Lower leg skin (tissue), 4 donors: ENCODE results near the gene FRY. TPM values are rescaled to one million over a fixed set of nuclear protein-coding genes. Genes with fewer than 3 reads are reported as not detected.
A peak's percentile ranks its signal among the peaks of the same experiment; 100 is the strongest.

Experiments used
- DNase-seq, 2 donors: peaks; one replicate each; pipeline ENCODE4 v3.0.0-alpha.2; 2019; ENCODE audit warnings: low spot score in 2 of 2
- H3K4me3 ChIP-seq: fragments of 200-600 bp; sonication (generic); 2 replicates; pipeline ENCODE4 v1.5.1; 2017; ENCODE audit warnings: mild to moderate bottlenecking, low read depth; ENCODE audit not compliant: poor library complexity, severe bottlenecking
- CTCF ChIP-seq, 3 donors: fragments of 450-650 bp; IDR thresholded peaks; one replicate each; pipeline ENCODE4 v1.5.1; 2016; ENCODE audit warnings: antibody characterized with exemption in 3 of 3, mild to moderate bottlenecking in 3 of 3, moderate library complexity in 2 of 3
- POLR2A ChIP-seq, 2 donors: fragments of 450-650 bp; IDR thresholded peaks; one replicate each; pipeline ENCODE4 v1.6.1; 2016 to 2017; ENCODE audit warnings: antibody characterized with exemption in 2 of 2, mild to moderate bottlenecking in 1 of 2, moderate library complexity in 1 of 2
- WGBS, 2 donors: methylation state at CpG; one replicate each; pipeline ENCODE4 v1.1.5; 2018; 5-methylcytosine and 5-hydroxymethylcytosine counted together
- intact Hi-C: fragments of 100-400 bp; cut with DNase I; formaldehyde crosslinking; loops from one replicate; pipeline ENCODE4 v1.15.0; 2023; ENCODE audit warnings: low total_unique reads
- total RNA-seq, 4 donors: library from RNA; depleted of rRNA; stranded (reverse); fragments of >200 nt; gene quantifications; one replicate each; pipeline ENCODE4 v1.1.0, GENCODE V29; 2016

Gene FRY
- total RNA-seq, 4 donors from 2014 or later, result 24.9 to 39.6 (median 35.9) TPM

DNA sequence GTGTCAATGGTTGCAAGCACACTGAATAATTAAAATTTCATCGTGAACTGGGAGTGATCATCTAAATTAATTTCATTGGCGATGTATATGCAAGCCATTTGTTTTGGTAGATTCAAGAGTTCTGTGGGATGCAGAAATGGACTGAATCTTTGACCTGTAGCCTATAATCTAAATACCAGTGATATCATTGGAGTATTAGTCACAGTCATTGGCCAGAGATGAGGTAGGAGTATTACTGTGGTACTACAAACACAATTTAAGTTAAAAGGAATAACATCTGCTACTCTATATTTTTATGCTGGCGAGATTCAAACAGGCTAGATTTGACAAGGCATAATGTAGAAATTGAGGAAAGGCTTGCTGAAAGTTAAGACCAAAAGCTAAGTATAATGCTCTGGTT is 14.0 kb downstream of the FRY start:
- TF ChIP-seq CTCF (IDR thresholded peaks at IDR 0.05) (no peak), POLR2A (IDR thresholded peaks at IDR 0.05) (no peak)
- WGBS, 2 donors, result 93 to 95% methylated on average over 3 of the region's 3 CpGs
- H3K4me3 ChIP-seq, result no peak overlapping the region
- no peak for DNase-seq
- intact Hi-C loops, result no loop called here

- DNase-seq, result peak in 1 of 2 donors; percentile 40
- H3K4me3 ChIP-seq, result no peak overlapping the region
- TF ChIP-seq CTCF (IDR thresholded peaks at IDR 0.05) (no peak), POLR2A (IDR thresholded peaks at IDR 0.05) (no peak)
- intact Hi-C loops, result no loop called here
- WGBS, 2 donors, result 50 to 57% methylated on average over 4 of the region's 4 CpGs
Measured at GRCh38 chr13:32045982-32046785, 14.6 kb downstream of the FRY start.

DNA sequence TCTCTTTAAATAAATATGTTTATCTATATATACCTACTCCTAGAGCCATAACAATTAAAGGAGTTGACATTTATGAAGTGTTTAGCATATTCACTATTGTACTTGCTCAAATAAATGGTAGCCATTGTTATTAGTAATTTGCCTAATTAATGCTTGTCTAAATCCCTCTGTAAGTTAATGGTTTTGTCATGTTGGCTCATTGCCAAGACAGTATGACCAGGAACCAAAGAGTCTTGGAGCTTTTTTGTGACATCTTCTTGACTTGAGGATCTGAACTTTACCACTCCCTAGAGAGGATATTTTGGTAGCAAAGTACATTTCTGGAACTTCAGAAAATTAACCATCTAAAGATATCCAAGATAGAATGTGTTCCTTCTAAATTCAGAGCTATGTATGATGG is 15.5 kb downstream of the FRY start:
- TF ChIP-seq POLR2A (IDR thresholded peaks at IDR 0.05), result no peak
- TF ChIP-seq CTCF (IDR thresholded peaks at IDR 0.05), result no peak
- intact Hi-C loops, result no loop called here
- no peak for DNase-seq
- H3K4me3 ChIP-seq, result no peak overlapping the region

- WGBS, 2 donors, result 76 to 86% methylated on average over 5 of the region's 5 CpGs
- H3K4me3 ChIP-seq, result no peak overlapping the region
- TF ChIP-seq POLR2A (IDR thresholded peaks at IDR 0.05) (no peak), CTCF (IDR thresholded peaks at IDR 0.05) (no peak)
- DNase-seq, result no peak
- intact Hi-C loops, result no loop called here
Measured at GRCh38 chr13:32047793-32048192, 16.2 kb downstream of the FRY start.

DNA sequence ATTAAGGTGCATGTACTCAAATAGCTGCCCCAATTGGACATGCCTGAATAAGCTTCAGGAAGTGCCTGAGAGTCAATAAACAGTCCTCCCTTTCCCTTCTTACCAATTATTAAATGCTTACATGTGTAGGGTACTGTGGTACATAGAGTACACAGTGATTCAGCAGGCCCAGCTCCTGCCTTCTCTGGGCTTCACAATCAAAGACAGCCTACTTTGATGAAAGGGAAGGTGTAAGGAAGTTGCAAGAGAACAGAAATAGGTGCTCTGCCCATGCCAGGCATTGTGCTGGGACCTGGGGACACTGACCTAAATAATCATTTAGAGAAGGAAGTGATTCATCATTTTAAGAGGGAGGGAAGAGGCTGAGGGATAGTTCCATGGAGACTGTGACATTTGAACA is 17.2 kb downstream of the FRY start:
- intact Hi-C loops, result no loop called here
- TF ChIP-seq POLR2A (IDR thresholded peaks at IDR 0.05) (no peak), CTCF (IDR thresholded peaks at IDR 0.05) (no peak)
- H3K4me3 ChIP-seq, result no peak overlapping the region
- no peak for DNase-seq

- TF ChIP-seq POLR2A (IDR thresholded peaks at IDR 0.05) (no peak), CTCF (IDR thresholded peaks at IDR 0.05) (no peak)
- no peak overlapping the region for H3K4me3 ChIP-seq
- 79 to 86% methylated on average over 4 of the region's 4 CpGs for WGBS, 2 donors
Measured at GRCh38 chr13:32051156-32051555, 19.6 kb downstream of the FRY start.

More at GRCh38 chr13:32051156-32051555, 19.6 kb downstream of the FRY start:
- DNase-seq, result no peak
- intact Hi-C loops, result no loop called here
